ENCODE results near the gene PCDHGA1.

DNA sequence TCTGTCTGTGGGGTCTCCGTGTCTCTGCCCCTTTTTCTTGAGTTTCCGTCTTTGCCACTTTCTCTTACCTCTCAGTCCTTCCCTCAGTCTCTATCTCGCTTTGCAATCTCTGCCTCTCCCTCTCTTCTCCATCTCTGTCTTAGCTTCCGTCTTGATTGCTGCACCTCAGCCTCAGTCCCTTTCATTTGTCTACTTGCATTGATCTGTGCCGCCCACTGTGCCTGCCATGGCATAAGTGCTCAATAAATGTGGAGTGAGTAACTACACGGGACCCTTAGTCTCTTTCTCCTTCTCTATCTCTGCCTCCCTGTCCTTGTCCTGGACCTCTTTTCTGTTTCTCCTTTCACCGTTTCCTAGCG lies 165.1 kb downstream of the PCDHGA1 start:
- TF ChIP-seq POLR2A (IDR thresholded peaks at IDR 0.05): no peak
- TF ChIP-seq, protein P1, sequence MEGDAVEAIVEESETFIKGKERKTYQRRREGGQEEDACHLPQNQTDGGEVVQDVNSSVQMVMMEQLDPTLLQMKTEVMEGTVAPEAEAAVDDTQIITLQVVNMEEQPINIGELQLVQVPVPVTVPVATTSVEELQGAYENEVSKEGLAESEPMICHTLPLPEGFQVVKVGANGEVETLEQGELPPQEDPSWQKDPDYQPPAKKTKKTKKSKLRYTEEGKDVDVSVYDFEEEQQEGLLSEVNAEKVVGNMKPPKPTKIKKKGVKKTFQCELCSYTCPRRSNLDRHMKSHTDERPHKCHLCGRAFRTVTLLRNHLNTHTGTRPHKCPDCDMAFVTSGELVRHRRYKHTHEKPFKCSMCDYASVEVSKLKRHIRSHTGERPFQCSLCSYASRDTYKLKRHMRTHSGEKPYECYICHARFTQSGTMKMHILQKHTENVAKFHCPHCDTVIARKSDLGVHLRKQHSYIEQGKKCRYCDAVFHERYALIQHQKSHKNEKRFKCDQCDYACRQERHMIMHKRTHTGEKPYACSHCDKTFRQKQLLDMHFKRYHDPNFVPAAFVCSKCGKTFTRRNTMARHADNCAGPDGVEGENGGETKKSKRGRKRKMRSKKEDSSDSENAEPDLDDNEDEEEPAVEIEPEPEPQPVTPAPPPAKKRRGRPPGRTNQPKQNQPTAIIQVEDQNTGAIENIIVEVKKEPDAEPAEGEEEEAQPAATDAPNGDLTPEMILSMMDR (IDR thresholded peaks at IDR 0.05): no peak
- no peak for TF ChIP-seq EP300 (IDR thresholded peaks at IDR 0.05)

Measured in tibial nerve (tissue), 4 donors.